Tongue (tissue), 2 donors: ENCODE measurements around the gene MLST8. TPM values are rescaled to one million over a fixed set of nuclear protein-coding genes. Genes with fewer than 3 reads are reported as not detected.
"Not testable (repeated sequence)": the region's sequence is repeated elsewhere in the genome, so short reads cannot be mapped to it uniquely, and the experiment has no call there.

Experiments
- DNase-seq: peaks from one replicate; pipeline ENCODE4 v3.0.0-alpha.2; 2015
- total RNA-seq: library from RNA; depleted of rRNA; stranded (reverse); fragments of >200 nt; gene quantifications from one replicate; pipeline ENCODE4 v1.2.3, GENCODE V29; 2014

The MLST8 gene
- total RNA-seq, 1 donor from 2014 or later, result 27.0 TPM

DNA sequence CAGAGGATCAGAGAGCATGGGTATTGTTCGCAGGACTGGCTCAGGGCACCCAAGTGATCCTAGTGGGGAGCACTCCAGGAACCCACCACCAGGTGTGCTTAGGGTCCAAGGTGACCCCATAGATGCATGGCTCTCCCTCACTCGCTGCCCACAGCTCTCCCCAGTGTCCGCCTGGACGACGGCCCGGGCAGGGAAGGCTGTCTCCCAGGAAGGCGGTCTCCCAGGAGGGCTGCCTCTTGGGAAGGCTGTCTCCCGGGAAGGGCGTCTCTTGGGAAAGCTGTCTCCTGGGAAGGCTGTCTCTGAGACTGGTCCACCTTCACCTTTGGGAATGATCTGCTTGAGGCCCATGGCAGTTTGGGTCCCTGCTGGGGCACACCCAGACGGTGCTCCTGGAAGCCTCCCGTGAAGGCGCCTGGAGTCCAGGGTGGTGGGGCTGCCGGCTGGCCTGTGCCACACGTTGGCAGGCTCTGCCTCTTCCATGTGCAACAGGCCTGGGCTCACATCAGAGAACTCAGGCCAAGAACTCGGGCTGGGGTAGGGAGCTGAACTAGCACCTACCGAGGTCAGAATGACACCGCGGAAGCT is 41.1 kb downstream of the MLST8 start:
- no peak for DNase-seq

DNA sequence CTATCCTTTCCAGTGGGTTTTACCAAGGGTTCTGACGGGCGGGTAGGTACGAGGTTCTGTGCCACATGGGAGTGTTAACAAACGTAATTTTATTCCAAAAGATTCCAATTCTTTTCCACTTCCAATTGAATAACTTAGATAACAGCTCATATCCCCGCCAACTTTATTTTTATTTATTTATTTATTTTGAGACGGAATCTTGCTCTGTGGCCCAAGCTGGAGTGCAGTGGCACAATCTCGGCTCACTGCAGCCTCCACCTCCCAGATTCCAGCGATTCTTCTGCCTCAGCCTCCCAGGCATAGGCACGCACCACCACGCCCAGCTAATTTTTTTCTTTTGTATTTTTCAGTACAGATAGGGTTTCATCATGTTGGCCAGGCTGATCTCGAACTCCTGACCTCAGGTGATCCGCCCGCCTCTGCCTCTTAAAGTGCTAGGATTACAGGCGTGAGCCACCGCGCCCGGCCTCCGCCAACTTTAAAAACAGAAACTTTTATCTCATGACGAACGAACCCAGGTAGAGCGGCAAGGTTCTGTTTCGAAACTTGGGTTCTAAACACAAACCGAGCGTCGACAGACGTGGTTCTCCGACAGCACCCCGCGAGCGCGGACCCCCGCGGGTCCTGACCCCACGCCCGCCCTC is 45.5 kb downstream of the MLST8 start:
- DNase-seq, result peak; percentile 39

- peak; percentile 97 for DNase-seq
Observed at GRCh38 chr16:2251296-2252111, 46.2 kb downstream of the MLST8 start, which contains the start of gene ECI1. Gene ECI1, minus strand, starts transcription at chr16:2251587. Its CDS starts 21 bp downstream, at chr16:2251566.

- DNase-seq, result no peak
Observed at GRCh38 chr16:2252806-2253148, 47.5 kb downstream of the MLST8 start.

GRCh38 chr16:2253293-2253692 is 48.0 kb downstream of the MLST8 start:
- no peak for DNase-seq

GRCh38 chr16:2256531-2257140 is 51.4 kb downstream of the MLST8 start:
- no peak for DNase-seq

- DNase-seq, result no peak
Observed at GRCh38 chr16:2257726-2258125, 52.5 kb downstream of the MLST8 start.

- not testable (repeated sequence) for DNase-seq
Observed at GRCh38 chr16:2258530-2258929, 53.3 kb downstream of the MLST8 start.

Other genes starting within 250 kb of the MLST8 start
- 155 TPM for gene NDUFB10, start 245.9 kb upstream of the MLST8 start, total RNA-seq
- 1,524 TPM for gene RPS2, start 240.6 kb upstream of the MLST8 start, total RNA-seq
- not detected for gene RNF151, start 238.6 kb upstream of the MLST8 start, total RNA-seq
- 21.7 TPM for gene TBL3, start 233.4 kb upstream of the MLST8 start, total RNA-seq
- gene NOXO1, start 224.0 kb upstream of the MLST8 start, total RNA-seq, result 2.5 TPM
- gene GFER, start 221.3 kb upstream of the MLST8 start, total RNA-seq, result 10.2 TPM
- 4.7 TPM for gene SYNGR3, start 215.5 kb upstream of the MLST8 start, total RNA-seq
- 15.2 TPM for gene ZNF598, start 195.6 kb upstream of the MLST8 start, total RNA-seq
- 0.82 TPM for gene NPW, start 185.7 kb upstream of the MLST8 start, total RNA-seq
- gene NHERF2, start 178.6 kb upstream of the MLST8 start, total RNA-seq, result 45.7 TPM
- 28.7 TPM for gene NTHL1, start 157.6 kb upstream of the MLST8 start, total RNA-seq
- 57.2 TPM for gene TSC2, start 157.5 kb upstream of the MLST8 start, total RNA-seq
- gene PKD1, start 69.6 kb upstream of the MLST8 start, total RNA-seq, result 138 TPM
- not detected for gene RAB26, start 56.8 kb upstream of the MLST8 start, total RNA-seq
- gene TRAF7, start 49.7 kb upstream of the MLST8 start, total RNA-seq, result 27.4 TPM
- 1.0 TPM for gene CASKIN1, start 8.8 kb upstream of the MLST8 start, total RNA-seq
- 1.9 TPM for gene BRICD5, start 5.4 kb downstream of the MLST8 start, total RNA-seq
- 18.2 TPM for gene PGP, start 9.4 kb downstream of the MLST8 start, total RNA-seq
- gene E4F1, start 18.1 kb downstream of the MLST8 start, total RNA-seq, result 23.7 TPM
- gene DNASE1L2, start 31.0 kb downstream of the MLST8 start, total RNA-seq, result 1.3 TPM
- 83.7 TPM for gene ECI1, start 46.1 kb downstream of the MLST8 start, total RNA-seq
- gene RNPS1, start 62.7 kb downstream of the MLST8 start, total RNA-seq, result 90.2 TPM
- gene ABCA3, start 135.3 kb downstream of the MLST8 start, total RNA-seq, result 8.7 TPM
- gene CCNF, start 224.0 kb downstream of the MLST8 start, total RNA-seq, result 9.3 TPM